ENCODE results near the gene PTPN20. TPM values are rescaled to one million over a fixed set of nuclear protein-coding genes. Genes with fewer than 3 reads are reported as not detected.

Gene PTPN20
- total RNA-seq, 1 donor from 2014 or later, result 1.5 TPM

GRCh38 chr10:47041396-47042198 is 130.4 kb downstream of the PTPN20 start:
- no peaks in the 10 kb centered on the region for H3K27me3 ChIP-seq
- TF ChIP-seq POLR2A (IDR thresholded peaks at IDR 0.05) (no peak), POLR2AphosphoS5 (IDR thresholded peaks at IDR 0.05; ENCODE audit: insufficient read depth in 1 of 2, low read depth in 1 of 2) (no peak), CTCF (IDR thresholded peaks at IDR 0.05) (no peak)
- H3K4me3 ChIP-seq, result no peak overlapping the region
- no peaks in the 10 kb centered on the region for H3K36me3 ChIP-seq
- no peaks in the 10 kb centered on the region for H3K4me1 ChIP-seq
- intact Hi-C loops (cut with DNase I), result loop anchor here (10.0 kb wide), 1 partner anchor 263 kb away; the partner anchor contains the start of gene GDF10
- DNase-seq (ENCODE audit: extremely low spot score in 2 of 2), result no peak
- H3K27ac ChIP-seq, result no peak overlapping the region
- no peaks in the 10 kb centered on the region for H3K9me3 ChIP-seq

DNA sequence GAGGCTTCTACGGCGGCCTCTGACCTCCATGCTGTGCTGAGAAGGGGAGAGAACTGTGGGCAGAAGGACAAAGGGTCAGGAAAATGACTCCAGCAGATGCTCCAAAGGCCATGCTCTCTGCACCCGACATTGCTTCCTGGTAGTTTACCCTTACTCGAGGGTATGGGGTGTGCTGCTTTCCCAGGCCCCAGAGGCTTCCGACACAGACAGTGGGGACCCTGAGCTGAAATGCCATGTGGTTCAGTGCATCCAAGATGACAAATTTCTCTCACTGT is 130.9 kb downstream of the PTPN20 start:
- Histone ChIP-seq H3K4me3 (no peak overlapping the region), H3K9me3 (no peaks in the 10 kb centered on the region), H3K36me3 (no peaks in the 10 kb centered on the region), H3K27me3 (no peaks in the 10 kb centered on the region), H3K4me1 (no peaks in the 10 kb centered on the region), H3K27ac (no peak overlapping the region)
- intact Hi-C loops (cut with DNase I), result loop anchor here (10.0 kb wide), 1 partner anchor 263 kb away; the partner anchor contains the start of gene GDF10
- TF ChIP-seq CTCF (IDR thresholded peaks at IDR 0.05), result no peak
- no peak for TF ChIP-seq POLR2A (IDR thresholded peaks at IDR 0.05)
- no peak for TF ChIP-seq POLR2AphosphoS5 (IDR thresholded peaks at IDR 0.05; ENCODE audit: insufficient read depth in 1 of 2, low read depth in 1 of 2)
- no peak for DNase-seq (ENCODE audit: extremely low spot score in 2 of 2)

DNA sequence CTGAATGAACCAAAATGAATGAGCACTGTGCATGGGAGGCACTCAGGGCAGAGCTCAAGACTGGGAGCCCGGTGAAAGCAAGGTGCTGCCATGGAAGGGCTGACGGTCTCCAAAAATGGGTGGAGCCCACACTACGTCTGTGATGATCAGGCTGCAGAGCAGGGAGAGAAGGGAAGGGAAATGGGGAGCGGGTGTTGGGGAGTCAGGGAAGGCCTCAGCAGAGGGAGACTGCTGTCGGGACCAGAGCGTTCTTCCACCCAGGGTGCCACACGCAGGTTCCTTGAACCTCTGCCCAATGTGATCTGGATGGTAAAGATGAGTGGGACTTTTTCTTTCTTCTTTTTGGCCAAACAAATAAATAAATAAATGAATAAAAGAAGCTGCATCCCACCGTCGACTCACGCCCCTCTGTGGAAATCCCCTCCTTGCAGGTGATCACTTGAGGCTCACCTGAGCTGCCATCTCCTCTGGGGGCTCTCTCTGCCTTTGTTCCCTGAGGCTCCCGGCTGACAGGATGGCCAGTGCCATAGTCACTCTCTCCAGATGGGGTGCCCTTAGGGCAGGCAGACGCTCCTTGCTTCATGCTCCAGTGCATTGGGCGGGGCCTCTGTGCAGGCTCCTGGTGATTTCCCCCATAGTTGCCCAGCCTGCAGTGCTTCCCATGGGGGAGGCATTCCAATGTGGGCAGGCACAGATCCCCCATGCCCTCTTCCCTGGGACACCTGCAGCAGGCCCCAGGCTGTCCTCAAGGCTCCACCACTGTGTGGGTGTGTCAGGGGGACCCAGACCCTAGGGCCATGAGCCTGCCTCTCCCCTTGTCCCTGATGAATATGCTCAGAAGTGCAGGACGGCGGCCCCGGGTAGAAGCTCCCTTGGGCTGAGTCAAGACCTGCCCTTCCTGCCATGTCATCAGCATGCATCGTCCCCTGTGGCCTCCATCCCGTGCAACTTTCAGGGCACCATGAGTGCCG is 131.8 kb downstream of the PTPN20 start:
- intact Hi-C loops (cut with DNase I), result loop anchor here (10.0 kb wide), 1 partner anchor 262 kb away; the partner anchor contains the start of gene GDF10
- no peaks in the 10 kb centered on the region for H3K36me3 ChIP-seq
- no peaks in the 10 kb centered on the region for H3K27me3 ChIP-seq
- H3K4me1 ChIP-seq, result peaks cover 3% of the 10 kb centered on the region
- H3K9me3 ChIP-seq, result no peaks in the 10 kb centered on the region
- no peak for TF ChIP-seq CTCF (IDR thresholded peaks at IDR 0.05)
- TF ChIP-seq POLR2AphosphoS5 (IDR thresholded peaks at IDR 0.05; ENCODE audit: insufficient read depth in 1 of 2, low read depth in 1 of 2), result no peak
- no peak for TF ChIP-seq POLR2A (IDR thresholded peaks at IDR 0.05)
- DNase-seq (ENCODE audit: extremely low spot score in 2 of 2), result no peak
- no peak overlapping the region for H3K4me3 ChIP-seq
- no peak overlapping the region for H3K27ac ChIP-seq

GRCh38 chr10:47043928-47044538 is 132.8 kb downstream of the PTPN20 start:
- DNase-seq (ENCODE audit: extremely low spot score in 2 of 2), result no peak
- Histone ChIP-seq H3K36me3 (no peaks in the 10 kb centered on the region), H3K9me3 (no peaks in the 10 kb centered on the region), H3K4me3 (no peak overlapping the region), H3K4me1 (peaks cover 9% of the 10 kb centered on the region), H3K27me3 (no peaks in the 10 kb centered on the region), H3K27ac (no peak overlapping the region)
- TF ChIP-seq CTCF (IDR thresholded peaks at IDR 0.05), result no peak
- no peak for TF ChIP-seq POLR2AphosphoS5 (IDR thresholded peaks at IDR 0.05; ENCODE audit: insufficient read depth in 1 of 2, low read depth in 1 of 2)
- TF ChIP-seq POLR2A (IDR thresholded peaks at IDR 0.05), result no peak
- intact Hi-C loops (cut with DNase I), result loop anchor here (10.0 kb wide), 1 partner anchor 261 kb away; the partner anchor contains the start of gene GDF10
